Measurements from ENCODE around the gene ATF5. TPM values are rescaled to one million over a fixed set of nuclear protein-coding genes. Genes with fewer than 3 reads are reported as not detected.
A peak's percentile ranks its signal among the peaks of the same experiment; 100 is the strongest.

ATF5 gene
- total and polyA plus RNA-seq, 4 donors = 7.0 to 49.1 (median 33.9) TPM

DNA sequence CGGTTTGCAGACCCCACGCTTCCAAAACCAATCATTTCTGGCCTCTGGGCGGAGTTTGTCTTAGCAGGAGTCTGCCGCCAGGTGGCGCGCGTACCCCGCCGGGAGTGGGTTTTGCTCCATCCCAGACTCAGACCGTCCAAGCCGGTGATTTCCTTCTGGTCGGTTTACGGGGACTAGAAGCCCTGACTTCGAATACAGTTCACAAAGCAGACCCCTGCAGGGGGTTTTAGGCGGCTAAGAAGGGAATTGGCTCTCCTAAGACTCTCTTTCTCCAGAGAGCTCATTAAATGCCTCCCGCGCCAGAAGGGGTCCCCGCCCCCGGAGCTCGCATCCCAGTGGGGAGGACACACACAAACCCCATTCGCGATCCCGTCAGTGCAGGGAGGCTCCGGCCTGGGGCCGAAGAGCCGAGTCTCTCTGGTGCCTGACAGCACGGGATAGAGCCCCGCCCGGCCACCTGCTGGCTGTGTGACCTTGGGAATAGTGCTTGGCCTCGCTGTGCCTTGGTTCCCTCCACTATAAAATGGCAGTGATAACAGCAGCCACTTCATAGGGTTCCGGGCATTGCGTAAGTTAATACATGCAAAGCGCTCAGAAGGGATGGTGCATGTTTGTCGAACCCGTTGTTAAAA, 8.9 kb downstream of the ATF5 start:
- WGBS, 2 donors = 17 to 21% methylated on average over 35 of the region's 35 CpGs
- Histone ChIP-seq H3K27me3 (ENCODE audit: control insufficient read depth in 3 of 3, insufficient read depth in 3 of 3, low read length in 2 of 3) (no peaks in the 10 kb centered on the region), H3K4me1 (ENCODE audit: control insufficient read depth in 5 of 5, insufficient read depth in 5 of 5, low read length in 5 of 5) (peaks cover 0 to 6% (median 0%) of the 10 kb centered on the region in 5 donors), H3K36me3 (ENCODE audit: control insufficient read depth in 4 of 4, insufficient read depth in 4 of 4, low read length in 4 of 4) (peaks cover 0 to under 1% (median 0%) of the 10 kb centered on the region in 4 donors), H3K27ac (ENCODE audit: low read depth in 1 of 2, low read length in 1 of 2) (no peak overlapping the region), H3K9me3 (ENCODE audit: control insufficient read depth in 4 of 4, insufficient read depth in 3 of 4, low read length in 3 of 4) (no peaks in the 10 kb centered on the region), H3K4me3 (no peak overlapping the region), H3K9ac (ENCODE audit: insufficient read depth in 1 of 2, low read length in 2 of 2) (peak overlapping the region in 1 of 2 donors; percentile 5)
- TF ChIP-seq, protein P1, sequence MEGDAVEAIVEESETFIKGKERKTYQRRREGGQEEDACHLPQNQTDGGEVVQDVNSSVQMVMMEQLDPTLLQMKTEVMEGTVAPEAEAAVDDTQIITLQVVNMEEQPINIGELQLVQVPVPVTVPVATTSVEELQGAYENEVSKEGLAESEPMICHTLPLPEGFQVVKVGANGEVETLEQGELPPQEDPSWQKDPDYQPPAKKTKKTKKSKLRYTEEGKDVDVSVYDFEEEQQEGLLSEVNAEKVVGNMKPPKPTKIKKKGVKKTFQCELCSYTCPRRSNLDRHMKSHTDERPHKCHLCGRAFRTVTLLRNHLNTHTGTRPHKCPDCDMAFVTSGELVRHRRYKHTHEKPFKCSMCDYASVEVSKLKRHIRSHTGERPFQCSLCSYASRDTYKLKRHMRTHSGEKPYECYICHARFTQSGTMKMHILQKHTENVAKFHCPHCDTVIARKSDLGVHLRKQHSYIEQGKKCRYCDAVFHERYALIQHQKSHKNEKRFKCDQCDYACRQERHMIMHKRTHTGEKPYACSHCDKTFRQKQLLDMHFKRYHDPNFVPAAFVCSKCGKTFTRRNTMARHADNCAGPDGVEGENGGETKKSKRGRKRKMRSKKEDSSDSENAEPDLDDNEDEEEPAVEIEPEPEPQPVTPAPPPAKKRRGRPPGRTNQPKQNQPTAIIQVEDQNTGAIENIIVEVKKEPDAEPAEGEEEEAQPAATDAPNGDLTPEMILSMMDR (IDR thresholded peaks at IDR 0.05; ENCODE audit: control extremely low read depth, extremely low read depth) = peak; percentile 92
- DNase-seq (peak; percentile 83 to 86 (median 85)), ATAC-seq (ENCODE audit: insufficient read depth, low FRiP score) (peak; percentile 92)

- TF ChIP-seq, protein P1 (IDR thresholded peaks at IDR 0.05; ENCODE audit: control extremely low read depth, extremely low read depth) = no peak
- no peak overlapping the region for H3K9ac ChIP-seq (ENCODE audit: insufficient read depth in 1 of 2, low read length in 2 of 2)
- no peaks in the 10 kb centered on the region for H3K27me3 ChIP-seq (ENCODE audit: control insufficient read depth in 3 of 3, insufficient read depth in 3 of 3, low read length in 2 of 3)
- 77 to 90% methylated on average over 4 of the region's 4 CpGs for WGBS, 2 donors
- ATAC-seq (ENCODE audit: insufficient read depth, low FRiP score) (no peak), DNase-seq (no peak)
- H3K27ac ChIP-seq (ENCODE audit: low read depth in 1 of 2, low read length in 1 of 2) = no peak overlapping the region
- H3K4me3 ChIP-seq = no peak overlapping the region
- no peaks in the 10 kb centered on the region for H3K36me3 ChIP-seq (ENCODE audit: control insufficient read depth in 4 of 4, insufficient read depth in 4 of 4, low read length in 4 of 4)
- peaks cover 0 to 6% (median 0%) of the 10 kb centered on the region in 5 donors for H3K4me1 ChIP-seq (ENCODE audit: control insufficient read depth in 5 of 5, insufficient read depth in 5 of 5, low read length in 5 of 5)
- no peaks in the 10 kb centered on the region for H3K9me3 ChIP-seq (ENCODE audit: control insufficient read depth in 4 of 4, insufficient read depth in 3 of 4, low read length in 3 of 4)
These were observed 9.7 kb downstream of the ATF5 start for GRCh38 chr19:49938662-49939061.

DNA sequence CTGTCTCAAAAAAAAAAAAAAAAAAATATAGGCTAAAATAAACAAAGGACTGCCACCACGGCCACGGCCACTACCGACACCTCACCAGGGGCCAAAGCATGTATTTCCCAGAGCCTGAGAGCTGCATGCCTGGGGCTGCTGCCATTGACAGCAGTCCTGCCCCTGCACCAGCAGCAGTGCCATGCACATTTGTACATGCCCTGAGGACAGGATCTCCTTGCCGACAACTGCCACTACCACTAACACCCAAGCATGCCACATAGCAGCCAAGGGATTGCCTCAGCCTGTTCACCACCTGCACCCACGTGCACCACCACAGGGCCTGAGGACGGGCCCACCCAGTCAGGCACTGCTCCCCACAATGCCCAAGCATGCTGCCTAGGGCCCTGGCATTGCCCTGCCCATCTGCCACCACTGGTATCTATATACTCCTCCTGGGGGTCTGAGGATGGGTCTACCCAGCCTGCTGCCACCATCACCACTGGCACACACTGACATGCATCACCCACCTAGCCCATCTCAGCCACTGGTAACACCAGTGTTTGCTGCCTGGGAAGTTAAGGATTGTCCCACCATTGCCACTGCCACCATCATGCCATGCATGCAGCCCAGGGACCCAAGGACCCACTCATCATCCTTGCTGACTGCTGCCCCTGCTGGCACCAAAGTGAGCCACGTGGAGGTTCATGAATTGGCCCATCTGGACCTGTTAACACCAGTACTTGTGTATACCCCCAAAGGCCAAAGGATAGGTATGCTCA, 10.9 kb downstream of the ATF5 start:
- no peak overlapping the region for H3K27ac ChIP-seq (ENCODE audit: low read depth in 1 of 2, low read length in 1 of 2)
- no peaks in the 10 kb centered on the region for H3K9me3 ChIP-seq (ENCODE audit: control insufficient read depth in 4 of 4, insufficient read depth in 3 of 4, low read length in 3 of 4)
- no peaks in the 10 kb centered on the region for H3K27me3 ChIP-seq (ENCODE audit: control insufficient read depth in 3 of 3, insufficient read depth in 3 of 3, low read length in 2 of 3)
- TF ChIP-seq, protein P1 (IDR thresholded peaks at IDR 0.05; ENCODE audit: control extremely low read depth, extremely low read depth) = no peak
- H3K9ac ChIP-seq (ENCODE audit: insufficient read depth in 1 of 2, low read length in 2 of 2) = no peak overlapping the region
- peaks cover 0 to 6% (median 0%) of the 10 kb centered on the region in 5 donors for H3K4me1 ChIP-seq (ENCODE audit: control insufficient read depth in 5 of 5, insufficient read depth in 5 of 5, low read length in 5 of 5)
- H3K36me3 ChIP-seq (ENCODE audit: control insufficient read depth in 4 of 4, insufficient read depth in 4 of 4, low read length in 4 of 4) = no peaks in the 10 kb centered on the region
- no peak overlapping the region for H3K4me3 ChIP-seq
- 67 to 87% methylated on average over 7 of the region's 7 CpGs for WGBS, 2 donors
- DNase-seq = no peak
- no peak for ATAC-seq (ENCODE audit: insufficient read depth, low FRiP score)

All from lung (tissue), 12 donors.